BJ (cell line): ENCODE data around the gene GON7. TPM values are rescaled to one million over a fixed set of nuclear protein-coding genes. Genes with fewer than 3 reads are reported as not detected.

Experiments used
- CTCF ChIA-PET: fragments of 350-600 bp; formaldehyde crosslinking; extraction: SDS; loops from one replicate; lab custom pipeline; 2021; ENCODE audit warnings: antibody characterized with exemption, inconsistent platforms; lab: Yijun Ruan, JAX
- POLR2A ChIA-PET: fragments of 300-600 bp; sonication (Branson Sonifier 250); formaldehyde crosslinking; extraction: SDS; loops from one replicate; lab custom pipeline; 2021; ENCODE audit warnings: antibody characterized with exemption; lab: Charles Lee
- DNase-seq: peaks from one replicate; pipeline ENCODE4 v3.0.0-alpha.2; 2011; ENCODE audit warnings: low read depth
- H3K27me3 ChIP-seq: 2 replicates; pipeline ENCODE4 v1.6.0; 2011; ENCODE audit warnings: low read length; ENCODE audit not compliant: control insufficient read depth, insufficient read depth
- H3K36me3 ChIP-seq: 2 replicates; pipeline ENCODE4 v1.5.1; 2011; ENCODE audit warnings: low read length; ENCODE audit not compliant: control insufficient read depth, insufficient read depth
- H3K4me3 ChIP-seq: 2 replicates; pipeline ENCODE4 v1.5.1; 2011; ENCODE audit warnings: low read depth, mild to moderate bottlenecking, control low read depth, low read length
- CTCF ChIP-seq: IDR thresholded peaks from 2 replicates; pipeline ENCODE4 v1.5.1; 2011; ENCODE audit warnings: low read depth, mild to moderate bottlenecking, control low read depth, inconsistent platforms, low read length, moderate library complexity; ENCODE audit not compliant: insufficient read depth
- polyA minus RNA-seq: library from RNA; depleted of rRNA, polyadenylated mRNA; stranded (reverse); fragments of >200 nt; gene quantifications from 2 replicates; pipeline ENCODE4 v1.2.3, GENCODE V29; 2011; rRNA and poly(A)+ RNA removed
- polyA plus RNA-seq: library from polyadenylated mRNA; depleted of rRNA; stranded (reverse); fragments of >200 nt; gene quantifications from 2 replicates; pipeline ENCODE4 v1.2.3, GENCODE V29; 2011; rRNA removed

Gene GON7
- polyA plus RNA-seq: 4.5 and 7.7 TPM in 2 replicates
- 0.76 and 1.1 TPM in 2 replicates for polyA minus RNA-seq

- peak; percentile 86 for DNase-seq
- TF ChIP-seq CTCF: peak; percentile 40
- POLR2A ChIA-PET: no interaction called here
- H3K36me3 ChIP-seq: no peaks in the 10 kb centered on the region
- CTCF ChIA-PET: interaction anchor here (0.8 to 1.9 kb wide), 21 partner anchors 10 to 830 kb away, joined by 3 to 10 read pairs (median 3); partner anchors contain the start of genes LYSET and MOAP1
- H3K4me3 ChIP-seq: peak within 1 kb of the TSS; percentile 96
- H3K27me3 ChIP-seq: no peaks in the 10 kb centered on the region
These were observed at the start of gene GON7, which contains the start of gene UBR7 for GRCh38 chr14:93206793-93207467. TSS of gene GON7 (minus strand) at chr14:93207065. CDS start at chr14:93207037, 28 bp downstream. TSS of gene UBR7 (plus strand) at chr14:93207256. CDS start at chr14:93207292, 36 bp downstream.

- ChIA-PET CTCF (interaction anchor here (1.3 kb wide), 1 partner anchor 9 kb away, joined by 3 read pairs; no protein-coding TSS in a partner anchor), POLR2A (interaction anchor here (0.6 kb wide), 1 partner anchor 14 kb away, joined by 22 read pairs; no protein-coding TSS in a partner anchor)
- peaks cover 7% of the 10 kb centered on the region for H3K36me3 ChIP-seq
- no peak for DNase-seq
- no peak for TF ChIP-seq CTCF
- no peak overlapping the region for H3K4me3 ChIP-seq
- H3K27me3 ChIP-seq: no peaks in the 10 kb centered on the region
These were observed 42.4 kb upstream of the GON7 start for GRCh38 chr14:93249128-93249831.

GRCh38 chr14:93246534-93246933, 39.7 kb upstream of the GON7 start:
- no peak for DNase-seq
- no peak overlapping the region for H3K4me3 ChIP-seq
- H3K36me3 ChIP-seq: peaks cover 13% of the 10 kb centered on the region
- no peaks in the 10 kb centered on the region for H3K27me3 ChIP-seq
- POLR2A ChIA-PET: no interaction called here
- CTCF ChIA-PET: no interaction called here
- TF ChIP-seq CTCF: no peak

GRCh38 chr14:93245764-93246420, 39.0 kb upstream of the GON7 start:
- ChIA-PET POLR2A (no interaction called here), CTCF (no interaction called here)
- Histone ChIP-seq H3K27me3 (no peaks in the 10 kb centered on the region), H3K4me3 (no peak overlapping the region), H3K36me3 (peaks cover 15% of the 10 kb centered on the region)
- no peak for DNase-seq
- no peak for TF ChIP-seq CTCF

GRCh38 chr14:93240678-93241000, 33.8 kb upstream of the GON7 start:
- Histone ChIP-seq H3K27me3 (no peaks in the 10 kb centered on the region), H3K4me3 (no peak overlapping the region), H3K36me3 (peaks cover 11% of the 10 kb centered on the region)
- TF ChIP-seq CTCF: no peak
- ChIA-PET POLR2A (no interaction called here), CTCF (interaction anchor here (0.7 to 1.6 kb wide), 2 partner anchors 8 kb away, joined by 3 read pairs; no protein-coding TSS in a partner anchor)
- no peak for DNase-seq
